ENCODE results near the gene RNF144A. TPM values are rescaled to one million over a fixed set of nuclear protein-coding genes. Genes with fewer than 3 reads are reported as not detected.

Gene RNF144A
- total and polyA plus RNA-seq, 2 of the 13 experiments (the other 11 are each of a cell fraction or from before 2014, with no cell fraction given), result 13.9 to 16.5 TPM

- DNase-seq (ENCODE audit: low spot score) (no peak), ATAC-seq (no peak), FAIRE-seq (no peak)
- TF ChIP-seq MBNL3 (CRISPR knock-in tag; conservative IDR thresholded peaks at IDR 0.05) (no peak), ZKSCAN5 (CRISPR knock-in tag; IDR thresholded peaks at IDR 0.05) (no peak), MAFF (IDR thresholded peaks at IDR 0.05; ENCODE audit: low read depth, low read length) (peak; percentile 18; the same call in 1 of the 2 replicates), MAFK (conservative IDR thresholded peaks at IDR 0.05 in 1 of 2, IDR thresholded peaks at IDR 0.05 in 1 of 2; ENCODE audit: low read length in 2 of 2) (peak; percentile 33 to 62; a peak in 2 of 4 replicates), ZNF546 (CRISPR knock-in tag; conservative IDR thresholded peaks at IDR 0.05) (no peak), MZF1 (CRISPR knock-in tag; IDR thresholded peaks at IDR 0.05; ENCODE audit: borderline replicate concordance) (no peak), HNF4A (CRISPR knock-in tag; IDR thresholded peaks at IDR 0.05) (peak; percentile 9; the same call in 1 of the 2 replicates), NCOA1 (CRISPR knock-in tag; IDR thresholded peaks at IDR 0.05) (no peak)
- no peak overlapping the region for H3K4me2 ChIP-seq (ENCODE audit: low read depth, low read length)
- no peak overlapping the region for H2AFZ ChIP-seq (ENCODE audit: low read length)
- no peaks in the 10 kb centered on the region for H3K9me3 ChIP-seq (ENCODE audit: low read length)
- H4K20me1 ChIP-seq (ENCODE audit: insufficient read depth, low read length), result no peaks in the 10 kb centered on the region
- no peak overlapping the region for H3K4me3 ChIP-seq (replicated peaks in 1 of 3; ENCODE audit: insufficient read depth in 1 of 3, low read depth in 2 of 3, low read length in 3 of 3)
- peaks cover 6 to 40% of the 10 kb centered on the region in 2 experiments for H3K36me3 ChIP-seq (replicated peaks in 1 of 2; ENCODE audit: control insufficient read depth in 1 of 2, insufficient read depth in 2 of 2, low read length in 2 of 2)
- H3K27ac ChIP-seq (ENCODE audit: extremely low read length, insufficient read depth, low read length), result no peak overlapping the region
- ChIA-PET POLR2A (no interaction called here), CTCF (ENCODE audit: low intra/inter-chr PET ratio, low total read pairs) (no interaction called here)
- intact Hi-C loops (cut with micrococcal nuclease; ENCODE audit: unreplicated experiment), result no loop called here
- H3K4me1 ChIP-seq (ENCODE audit: insufficient read depth, low read length), result no peaks in the 10 kb centered on the region
- BruUV-seq (replicated peaks), result no TSS peak
- in situ Hi-C loops (cut with HindIII; ENCODE audit: extremely low pct_ligation_motif_present, low pct_unique_long_range_greater_than_20kb), result no loop called here
- no peaks in the 10 kb centered on the region for H3K27me3 ChIP-seq (ENCODE audit: control insufficient read depth in 1 of 2, insufficient read depth in 2 of 2, low read length in 2 of 2)
- no peaks in the 10 kb centered on the region for H3K79me2 ChIP-seq (ENCODE audit: insufficient read depth, low read length)
- H3K9ac ChIP-seq (ENCODE audit: insufficient read depth, low read depth, low read length), result no peak overlapping the region
- 87% methylated on average over 9 of the region's 9 CpGs for WGBS (ENCODE audit: low lambda C conversion rate)
Observed at GRCh38 chr2:6945087-6945813, 28.0 kb downstream of the RNF144A start.

DNA sequence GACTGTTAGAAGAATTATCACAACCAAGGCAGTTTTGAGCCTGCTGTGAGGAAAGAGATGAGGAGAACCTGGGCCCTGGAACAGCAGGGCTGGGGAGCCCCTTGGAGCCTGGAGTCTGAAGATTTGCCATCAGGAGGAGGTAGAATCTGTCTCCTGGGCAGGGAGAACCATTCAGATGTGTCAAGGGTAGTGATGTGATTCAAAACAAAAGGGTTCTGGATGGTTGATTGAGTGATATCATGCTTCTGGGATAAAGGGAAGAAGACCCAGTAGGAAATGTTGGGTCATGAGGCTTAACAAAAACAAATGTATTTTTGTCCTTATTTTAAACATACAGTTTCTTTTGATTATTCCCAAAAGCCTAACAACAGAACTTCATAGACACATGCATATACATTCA, 28.6 kb downstream of the RNF144A start:
- no peak overlapping the region for H2AFZ ChIP-seq (ENCODE audit: low read length)
- peaks cover 6 to 38% of the 10 kb centered on the region in 2 experiments for H3K36me3 ChIP-seq (replicated peaks in 1 of 2; ENCODE audit: control insufficient read depth in 1 of 2, insufficient read depth in 2 of 2, low read length in 2 of 2)
- FAIRE-seq (no peak), ATAC-seq (no peak), DNase-seq (ENCODE audit: low spot score) (no peak)
- intact Hi-C loops (cut with micrococcal nuclease; ENCODE audit: unreplicated experiment) (no loop called here), in situ Hi-C loops (cut with HindIII; ENCODE audit: extremely low pct_ligation_motif_present, low pct_unique_long_range_greater_than_20kb) (no loop called here)
- no peaks in the 10 kb centered on the region for H3K27me3 ChIP-seq (ENCODE audit: control insufficient read depth in 1 of 2, insufficient read depth in 2 of 2, low read length in 2 of 2)
- no peaks in the 10 kb centered on the region for H3K79me2 ChIP-seq (ENCODE audit: insufficient read depth, low read length)
- H3K4me2 ChIP-seq (ENCODE audit: low read depth, low read length), result no peak overlapping the region
- no TSS peak for BruUV-seq (replicated peaks)
- H4K20me1 ChIP-seq (ENCODE audit: insufficient read depth, low read length), result no peaks in the 10 kb centered on the region
- ChIA-PET POLR2A (no interaction called here), CTCF (ENCODE audit: low intra/inter-chr PET ratio, low total read pairs) (no interaction called here)
- H3K4me1 ChIP-seq (ENCODE audit: insufficient read depth, low read length), result no peaks in the 10 kb centered on the region
- no peak overlapping the region for H3K27ac ChIP-seq (ENCODE audit: extremely low read length, insufficient read depth, low read length)
- H3K9me3 ChIP-seq (ENCODE audit: low read length), result no peaks in the 10 kb centered on the region
- H3K4me3 ChIP-seq (replicated peaks in 1 of 3; ENCODE audit: insufficient read depth in 1 of 3, low read depth in 2 of 3, low read length in 3 of 3), result no peak overlapping the region
- H3K9ac ChIP-seq (ENCODE audit: insufficient read depth, low read depth, low read length), result no peak overlapping the region
- TF ChIP-seq, protein P1, sequence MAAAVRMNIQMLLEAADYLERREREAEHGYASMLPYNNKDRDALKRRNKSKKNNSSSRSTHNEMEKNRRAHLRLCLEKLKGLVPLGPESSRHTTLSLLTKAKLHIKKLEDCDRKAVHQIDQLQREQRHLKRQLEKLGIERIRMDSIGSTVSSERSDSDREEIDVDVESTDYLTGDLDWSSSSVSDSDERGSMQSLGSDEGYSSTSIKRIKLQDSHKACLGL (CRISPR knock-in tag; IDR thresholded peaks at IDR 0.05), result no peak
- TF ChIP-seq SMC3 (IDR thresholded peaks at IDR 0.05; ENCODE audit: low read length) (no peak), ERF (CRISPR knock-in tag; IDR thresholded peaks at IDR 0.05) (no peak), ZNF44 (CRISPR knock-in tag; IDR thresholded peaks at IDR 0.05) (no peak), ESRRA (CRISPR knock-in tag; IDR thresholded peaks at IDR 0.05; ENCODE audit: low read depth) (no peak)
- TF ChIP-seq, protein P2, sequence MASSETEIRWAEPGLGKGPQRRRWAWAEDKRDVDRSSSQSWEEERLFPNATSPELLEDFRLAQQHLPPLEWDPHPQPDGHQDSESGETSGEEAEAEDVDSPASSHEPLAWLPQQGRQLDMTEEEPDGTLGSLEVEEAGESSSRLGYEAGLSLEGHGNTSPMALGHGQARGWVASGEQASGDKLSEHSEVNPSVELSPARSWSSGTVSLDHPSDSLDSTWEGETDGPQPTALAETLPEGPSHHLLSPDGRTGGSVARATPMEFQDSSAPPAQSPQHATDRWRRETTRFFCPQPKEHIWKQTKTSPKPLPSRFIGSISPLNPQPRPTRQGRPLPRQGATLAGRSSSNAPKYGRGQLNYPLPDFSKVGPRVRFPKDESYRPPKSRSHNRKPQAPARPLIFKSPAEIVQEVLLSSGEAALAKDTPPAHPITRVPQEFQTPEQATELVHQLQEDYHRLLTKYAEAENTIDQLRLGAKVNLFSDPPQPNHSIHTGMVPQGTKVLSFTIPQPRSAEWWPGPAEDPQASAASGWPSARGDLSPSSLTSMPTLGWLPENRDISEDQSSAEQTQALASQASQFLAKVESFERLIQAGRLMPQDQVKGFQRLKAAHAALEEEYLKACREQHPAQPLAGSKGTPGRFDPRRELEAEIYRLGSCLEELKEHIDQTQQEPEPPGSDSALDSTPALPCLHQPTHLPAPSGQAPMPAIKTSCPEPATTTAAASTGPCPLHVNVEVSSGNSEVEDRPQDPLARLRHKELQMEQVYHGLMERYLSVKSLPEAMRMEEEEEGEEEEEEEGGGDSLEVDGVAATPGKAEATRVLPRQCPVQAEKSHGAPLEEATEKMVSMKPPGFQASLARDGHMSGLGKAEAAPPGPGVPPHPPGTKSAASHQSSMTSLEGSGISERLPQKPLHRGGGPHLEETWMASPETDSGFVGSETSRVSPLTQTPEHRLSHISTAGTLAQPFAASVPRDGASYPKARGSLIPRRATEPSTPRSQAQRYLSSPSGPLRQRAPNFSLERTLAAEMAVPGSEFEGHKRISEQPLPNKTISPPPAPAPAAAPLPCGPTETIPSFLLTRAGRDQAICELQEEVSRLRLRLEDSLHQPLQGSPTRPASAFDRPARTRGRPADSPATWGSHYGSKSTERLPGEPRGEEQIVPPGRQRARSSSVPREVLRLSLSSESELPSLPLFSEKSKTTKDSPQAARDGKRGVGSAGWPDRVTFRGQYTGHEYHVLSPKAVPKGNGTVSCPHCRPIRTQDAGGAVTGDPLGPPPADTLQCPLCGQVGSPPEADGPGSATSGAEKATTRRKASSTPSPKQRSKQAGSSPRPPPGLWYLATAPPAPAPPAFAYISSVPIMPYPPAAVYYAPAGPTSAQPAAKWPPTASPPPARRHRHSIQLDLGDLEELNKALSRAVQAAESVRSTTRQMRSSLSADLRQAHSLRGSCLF (CRISPR knock-in tag; IDR thresholded peaks at IDR 0.05; ENCODE audit: borderline replicate concordance), result no peak

Data from HepG2 (cell line).